ENCODE results near the gene PADI1.

Gene PADI1, protein sequence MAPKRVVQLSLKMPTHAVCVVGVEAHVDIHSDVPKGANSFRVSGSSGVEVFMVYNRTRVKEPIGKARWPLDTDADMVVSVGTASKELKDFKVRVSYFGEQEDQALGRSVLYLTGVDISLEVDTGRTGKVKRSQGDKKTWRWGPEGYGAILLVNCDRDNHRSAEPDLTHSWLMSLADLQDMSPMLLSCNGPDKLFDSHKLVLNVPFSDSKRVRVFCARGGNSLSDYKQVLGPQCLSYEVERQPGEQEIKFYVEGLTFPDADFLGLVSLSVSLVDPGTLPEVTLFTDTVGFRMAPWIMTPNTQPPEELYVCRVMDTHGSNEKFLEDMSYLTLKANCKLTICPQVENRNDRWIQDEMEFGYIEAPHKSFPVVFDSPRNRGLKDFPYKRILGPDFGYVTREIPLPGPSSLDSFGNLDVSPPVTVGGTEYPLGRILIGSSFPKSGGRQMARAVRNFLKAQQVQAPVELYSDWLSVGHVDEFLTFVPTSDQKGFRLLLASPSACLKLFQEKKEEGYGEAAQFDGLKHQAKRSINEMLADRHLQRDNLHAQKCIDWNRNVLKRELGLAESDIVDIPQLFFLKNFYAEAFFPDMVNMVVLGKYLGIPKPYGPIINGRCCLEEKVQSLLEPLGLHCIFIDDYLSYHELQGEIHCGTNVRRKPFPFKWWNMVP
- long read RNA-seq, result 0 reads

DNA sequence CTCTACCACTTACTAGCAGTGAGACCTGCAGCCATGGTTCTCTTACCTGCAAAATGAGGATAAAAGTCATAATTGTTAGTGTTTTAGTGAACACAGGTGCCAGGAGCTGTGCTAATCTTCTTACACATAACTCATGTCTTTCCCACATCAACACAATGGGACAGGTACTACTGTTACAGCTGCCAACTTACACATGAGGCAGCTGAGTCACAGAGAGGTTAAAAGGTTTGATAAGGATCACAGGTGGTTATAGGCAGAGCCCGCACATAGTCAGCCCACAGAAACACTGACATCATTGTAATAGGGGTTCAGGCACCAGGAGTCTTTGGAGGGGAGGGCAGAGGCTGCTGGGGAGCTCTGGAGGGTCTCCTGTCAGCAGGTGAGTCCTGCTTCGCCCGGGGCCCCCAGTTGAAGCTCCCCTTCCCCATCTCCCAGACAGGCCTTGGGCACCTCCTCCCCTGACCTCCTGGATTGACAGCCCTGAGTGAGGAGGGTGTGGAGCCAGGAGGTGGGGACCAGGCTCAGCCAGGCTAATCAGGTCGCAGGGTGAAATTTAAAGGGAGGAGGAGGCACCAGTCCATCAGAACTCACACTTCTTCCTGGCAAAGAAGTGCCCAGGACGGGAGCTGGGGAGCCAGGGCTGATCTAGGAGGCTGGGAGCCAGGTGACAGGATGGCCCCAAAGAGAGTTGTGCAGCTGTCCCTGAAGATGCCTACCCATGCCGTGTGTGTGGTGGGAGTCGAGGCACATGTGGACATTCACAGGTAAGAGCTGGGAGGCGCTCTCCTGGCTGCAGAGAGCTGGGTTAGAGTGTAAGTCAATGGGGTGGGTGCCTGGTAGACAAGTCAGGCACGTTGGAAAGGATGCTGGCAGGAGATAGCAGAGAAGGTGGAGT, at the start of gene PADI1:
Gene PADI1, plus strand, starts transcription at position 583 of the 895 bp plus-strand sequence. Its CDS starts 90 bp downstream, at position 673.
- DNase-seq (ENCODE audit: low read depth in 1 of 2, low spot score in 1 of 2), result no peak
- peaks cover 2% of the 10 kb centered on the region for H3K27me3 ChIP-seq (ENCODE audit: insufficient read depth, poor library complexity, severe bottlenecking)
- TF ChIP-seq GABPA (IDR thresholded peaks at IDR 0.05; ENCODE audit: low read depth) (no peak), POLR2AphosphoS5 (IDR thresholded peaks at IDR 0.05; ENCODE audit: low read depth) (no peak), SPI1 (IDR thresholded peaks at IDR 0.05; ENCODE audit: borderline replicate concordance, low read depth) (no peak)
- TF ChIP-seq, protein P1, sequence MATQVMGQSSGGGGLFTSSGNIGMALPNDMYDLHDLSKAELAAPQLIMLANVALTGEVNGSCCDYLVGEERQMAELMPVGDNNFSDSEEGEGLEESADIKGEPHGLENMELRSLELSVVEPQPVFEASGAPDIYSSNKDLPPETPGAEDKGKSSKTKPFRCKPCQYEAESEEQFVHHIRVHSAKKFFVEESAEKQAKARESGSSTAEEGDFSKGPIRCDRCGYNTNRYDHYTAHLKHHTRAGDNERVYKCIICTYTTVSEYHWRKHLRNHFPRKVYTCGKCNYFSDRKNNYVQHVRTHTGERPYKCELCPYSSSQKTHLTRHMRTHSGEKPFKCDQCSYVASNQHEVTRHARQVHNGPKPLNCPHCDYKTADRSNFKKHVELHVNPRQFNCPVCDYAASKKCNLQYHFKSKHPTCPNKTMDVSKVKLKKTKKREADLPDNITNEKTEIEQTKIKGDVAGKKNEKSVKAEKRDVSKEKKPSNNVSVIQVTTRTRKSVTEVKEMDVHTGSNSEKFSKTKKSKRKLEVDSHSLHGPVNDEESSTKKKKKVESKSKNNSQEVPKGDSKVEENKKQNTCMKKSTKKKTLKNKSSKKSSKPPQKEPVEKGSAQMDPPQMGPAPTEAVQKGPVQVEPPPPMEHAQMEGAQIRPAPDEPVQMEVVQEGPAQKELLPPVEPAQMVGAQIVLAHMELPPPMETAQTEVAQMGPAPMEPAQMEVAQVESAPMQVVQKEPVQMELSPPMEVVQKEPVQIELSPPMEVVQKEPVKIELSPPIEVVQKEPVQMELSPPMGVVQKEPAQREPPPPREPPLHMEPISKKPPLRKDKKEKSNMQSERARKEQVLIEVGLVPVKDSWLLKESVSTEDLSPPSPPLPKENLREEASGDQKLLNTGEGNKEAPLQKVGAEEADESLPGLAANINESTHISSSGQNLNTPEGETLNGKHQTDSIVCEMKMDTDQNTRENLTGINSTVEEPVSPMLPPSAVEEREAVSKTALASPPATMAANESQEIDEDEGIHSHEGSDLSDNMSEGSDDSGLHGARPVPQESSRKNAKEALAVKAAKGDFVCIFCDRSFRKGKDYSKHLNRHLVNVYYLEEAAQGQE (IDR thresholded peaks at IDR 0.05; ENCODE audit: insufficient replicate concordance, low read depth), result no peak
- TF ChIP-seq, protein P2, sequence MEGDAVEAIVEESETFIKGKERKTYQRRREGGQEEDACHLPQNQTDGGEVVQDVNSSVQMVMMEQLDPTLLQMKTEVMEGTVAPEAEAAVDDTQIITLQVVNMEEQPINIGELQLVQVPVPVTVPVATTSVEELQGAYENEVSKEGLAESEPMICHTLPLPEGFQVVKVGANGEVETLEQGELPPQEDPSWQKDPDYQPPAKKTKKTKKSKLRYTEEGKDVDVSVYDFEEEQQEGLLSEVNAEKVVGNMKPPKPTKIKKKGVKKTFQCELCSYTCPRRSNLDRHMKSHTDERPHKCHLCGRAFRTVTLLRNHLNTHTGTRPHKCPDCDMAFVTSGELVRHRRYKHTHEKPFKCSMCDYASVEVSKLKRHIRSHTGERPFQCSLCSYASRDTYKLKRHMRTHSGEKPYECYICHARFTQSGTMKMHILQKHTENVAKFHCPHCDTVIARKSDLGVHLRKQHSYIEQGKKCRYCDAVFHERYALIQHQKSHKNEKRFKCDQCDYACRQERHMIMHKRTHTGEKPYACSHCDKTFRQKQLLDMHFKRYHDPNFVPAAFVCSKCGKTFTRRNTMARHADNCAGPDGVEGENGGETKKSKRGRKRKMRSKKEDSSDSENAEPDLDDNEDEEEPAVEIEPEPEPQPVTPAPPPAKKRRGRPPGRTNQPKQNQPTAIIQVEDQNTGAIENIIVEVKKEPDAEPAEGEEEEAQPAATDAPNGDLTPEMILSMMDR (IDR thresholded peaks at IDR 0.05; ENCODE audit: insufficient read depth, low read length), result no peak
- no peak within 1 kb of the TSS for H3K27ac ChIP-seq (replicated peaks)
- no peak within 1 kb of the TSS for H3K4me3 ChIP-seq (replicated peaks; ENCODE audit: insufficient read depth, low read length)

DNA sequence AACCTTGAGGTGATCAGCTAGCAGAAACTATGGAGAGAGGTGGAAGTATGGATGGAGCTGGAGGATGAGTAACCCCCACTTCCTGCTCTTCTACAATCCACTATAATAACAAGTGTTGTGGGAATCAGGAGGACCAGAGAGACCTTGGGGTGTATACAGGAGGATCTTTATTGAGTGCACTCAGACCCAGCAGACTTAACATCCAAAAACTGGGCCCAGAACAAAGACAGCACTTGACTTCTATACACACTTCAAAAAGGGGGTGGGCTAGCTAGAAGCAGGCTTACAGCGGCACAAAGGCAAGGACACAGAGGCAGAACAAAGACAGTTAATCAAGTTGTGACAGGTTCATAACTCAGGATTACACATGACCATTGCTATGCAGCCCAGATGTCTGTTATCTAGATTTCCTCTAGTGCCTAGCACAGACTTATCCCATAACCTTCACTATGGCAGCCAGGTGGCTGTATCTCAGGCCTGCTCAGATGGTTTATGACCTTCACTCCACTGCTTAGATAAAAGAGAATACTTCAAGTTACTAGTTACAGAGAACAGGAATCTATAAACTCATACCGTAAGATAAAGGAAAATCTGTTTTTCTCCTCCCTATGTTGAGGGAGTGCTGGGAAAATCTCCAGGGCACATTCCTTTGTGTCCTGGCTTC, 49.5 kb upstream of the PADI1 start:
- TF ChIP-seq SPI1 (IDR thresholded peaks at IDR 0.05; ENCODE audit: borderline replicate concordance, low read depth) (no peak), GABPA (IDR thresholded peaks at IDR 0.05; ENCODE audit: low read depth) (no peak)
- TF ChIP-seq, protein P2 (IDR thresholded peaks at IDR 0.05; ENCODE audit: insufficient read depth, low read length), result no peak
- H3K27me3 ChIP-seq (ENCODE audit: insufficient read depth, poor library complexity, severe bottlenecking), result no peaks in the 10 kb centered on the region
- H3K27ac ChIP-seq (replicated peaks), result no peak overlapping the region
- no peak for DNase-seq (ENCODE audit: low read depth in 1 of 2, low spot score in 1 of 2)
- H3K4me3 ChIP-seq (replicated peaks; ENCODE audit: insufficient read depth, low read length), result no peak overlapping the region

DNA sequence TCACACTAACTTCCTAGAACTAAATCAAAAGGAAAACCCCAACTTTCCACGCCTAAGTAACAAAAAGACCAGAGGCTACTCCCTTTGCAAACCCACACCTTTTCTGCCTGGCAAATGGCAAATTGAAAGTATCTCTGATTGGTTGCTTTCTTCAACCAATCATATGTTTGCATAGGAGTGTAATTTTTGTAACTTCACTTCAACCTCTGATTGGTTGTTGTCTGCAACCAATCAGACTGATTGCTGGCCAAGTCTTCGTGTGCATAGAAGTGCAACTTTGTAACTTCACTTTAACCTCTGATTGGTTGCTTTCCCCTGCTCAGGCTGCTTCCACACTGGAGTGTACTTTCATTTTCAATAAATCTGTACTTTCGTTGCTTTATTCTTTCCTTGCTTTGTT, 48.8 kb upstream of the PADI1 start:
- no peak for DNase-seq (ENCODE audit: low read depth in 1 of 2, low spot score in 1 of 2)
- no peak overlapping the region for H3K27ac ChIP-seq (replicated peaks)
- H3K4me3 ChIP-seq (replicated peaks; ENCODE audit: insufficient read depth, low read length), result no peak overlapping the region
- H3K27me3 ChIP-seq (ENCODE audit: insufficient read depth, poor library complexity, severe bottlenecking), result no peaks in the 10 kb centered on the region
- TF ChIP-seq, protein P2 (IDR thresholded peaks at IDR 0.05; ENCODE audit: insufficient read depth, low read length), result no peak
- TF ChIP-seq GABPA (IDR thresholded peaks at IDR 0.05; ENCODE audit: low read depth) (no peak), POLR2AphosphoS5 (IDR thresholded peaks at IDR 0.05; ENCODE audit: low read depth) (no peak), SPI1 (IDR thresholded peaks at IDR 0.05; ENCODE audit: borderline replicate concordance, low read depth) (no peak)
- TF ChIP-seq, protein P1 (IDR thresholded peaks at IDR 0.05; ENCODE audit: insufficient replicate concordance, low read depth), result no peak

Measured in HL-60 (cell line).